Vagina (tissue), 2 donors: ENCODE data around the gene CALD1.

Experiments used
- CTCF ChIP-seq, 3 experiments: fragments of 450-650 bp in 2 of 3; fragments of 200-600 bp in 1 of 3; sonication (generic) in 1 of 3; IDR thresholded peaks; one replicate each; pipeline ENCODE4 v1.5.1; 2017 to 2019; ENCODE audit warnings: antibody characterized with exemption in 3 of 3, mild to moderate bottlenecking in 2 of 3, moderate library complexity in 2 of 3
- POLR2A ChIP-seq, 2 donors: fragments of 450-650 bp; IDR thresholded peaks; one replicate each; pipeline ENCODE4 v1.6.1; 2017; ENCODE audit warnings: antibody characterized with exemption in 2 of 2, mild to moderate bottlenecking in 2 of 2, moderate library complexity in 2 of 2
- POLR2AphosphoS5 ChIP-seq, 2 donors: sonication (generic); formaldehyde crosslinking; IDR thresholded peaks; one replicate each; pipeline ENCODE4 v1.9.0; 2017; ENCODE audit warnings: antibody characterized with exemption in 2 of 2, mild to moderate bottlenecking in 2 of 2, low read depth in 1 of 2; ENCODE audit not compliant: insufficient read depth in 1 of 2

- no peak for TF ChIP-seq CTCF (IDR thresholded peaks at IDR 0.05)
- TF ChIP-seq POLR2A (IDR thresholded peaks at IDR 0.05): no peak
- TF ChIP-seq POLR2AphosphoS5 (IDR thresholded peaks at IDR 0.05; ENCODE audit: insufficient read depth in 1 of 2, low read depth in 1 of 2): no peak
Observed at GRCh38 chr7:134820295-134820694, 40.9 kb downstream of the CALD1 start.
